ENCODE results near the gene GPX6.
A peak's percentile ranks its signal among the peaks of the same experiment; 100 is the strongest.
"Not testable (repeated sequence)": the region's sequence is repeated elsewhere in the genome, so short reads cannot be mapped to it uniquely, and the experiment has no call there.

Gene GPX6

DNA sequence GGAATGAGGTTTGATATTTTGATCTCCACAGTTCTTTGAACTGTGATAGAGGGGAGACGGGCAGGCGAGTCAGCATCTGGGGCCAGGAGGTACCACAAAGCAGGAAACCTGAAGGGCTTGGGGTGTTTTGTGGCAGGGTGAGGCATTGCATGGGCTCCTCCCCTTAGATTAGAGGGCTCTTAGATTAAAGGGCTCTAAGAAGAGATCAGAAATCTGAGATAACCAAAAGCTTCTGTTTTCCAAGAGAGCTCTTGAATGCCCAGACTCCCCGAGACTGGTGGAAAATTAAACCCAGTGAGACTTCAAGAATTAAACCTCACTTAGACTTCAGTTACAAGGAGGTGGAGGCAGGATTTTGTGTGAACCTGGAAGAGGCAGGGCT is 7.6 kb upstream of the GPX6 start:
- DNase-seq (ENCODE audit: low read depth), result no peak

DNA sequence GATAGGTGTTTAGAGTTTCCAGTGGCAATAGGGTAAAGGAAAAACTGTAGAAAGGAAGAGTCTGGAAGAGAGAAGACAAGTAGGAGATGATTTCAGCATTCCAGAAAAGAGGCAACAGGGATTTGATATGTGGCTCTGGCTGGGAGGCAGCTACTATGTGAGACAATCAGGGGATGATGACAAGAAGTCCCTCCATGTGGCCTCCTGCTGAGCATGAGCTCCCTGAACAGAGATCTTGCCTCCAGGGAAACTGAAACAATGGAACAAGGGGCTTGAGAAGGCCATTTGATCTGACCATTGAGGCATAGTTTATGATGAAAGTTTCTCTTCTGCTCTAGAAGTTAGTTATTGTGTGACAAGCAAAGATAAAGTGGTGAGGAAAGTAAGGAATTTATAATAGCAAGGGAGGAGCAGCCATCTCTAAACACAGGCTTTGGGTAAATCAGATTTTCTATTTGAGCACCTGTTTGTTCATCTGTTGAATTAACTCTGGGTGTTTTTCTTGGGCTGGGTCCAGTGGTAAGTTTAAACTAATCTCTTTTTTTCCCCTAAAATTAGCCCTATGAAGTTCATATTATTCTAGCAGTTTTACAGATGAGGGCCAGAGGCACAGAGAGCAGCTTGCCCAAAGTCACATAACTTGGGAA is 7.1 kb upstream of the GPX6 start:
- no peak for DNase-seq (ENCODE audit: low read depth)

DNA sequence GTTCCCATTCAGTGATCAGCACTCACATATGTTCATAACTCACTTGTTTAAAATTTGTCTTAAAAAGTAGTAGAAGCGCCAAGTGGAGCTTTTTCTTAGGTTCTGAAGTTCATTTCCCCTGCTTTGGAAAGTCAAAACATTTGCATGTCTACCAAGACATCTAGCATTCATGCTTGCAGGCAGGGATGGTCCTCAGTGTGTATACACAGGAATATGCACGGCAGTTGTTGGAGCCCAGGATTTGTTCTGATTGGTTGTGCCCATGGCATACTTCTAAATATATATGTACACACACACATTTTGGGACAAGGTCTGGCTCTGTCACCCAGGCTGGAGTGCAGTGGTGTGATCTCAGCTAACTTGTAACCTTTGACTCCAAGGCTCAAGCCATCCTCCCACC is 2.4 kb upstream of the GPX6 start:
- no peak for DNase-seq (ENCODE audit: low read depth)

DNA sequence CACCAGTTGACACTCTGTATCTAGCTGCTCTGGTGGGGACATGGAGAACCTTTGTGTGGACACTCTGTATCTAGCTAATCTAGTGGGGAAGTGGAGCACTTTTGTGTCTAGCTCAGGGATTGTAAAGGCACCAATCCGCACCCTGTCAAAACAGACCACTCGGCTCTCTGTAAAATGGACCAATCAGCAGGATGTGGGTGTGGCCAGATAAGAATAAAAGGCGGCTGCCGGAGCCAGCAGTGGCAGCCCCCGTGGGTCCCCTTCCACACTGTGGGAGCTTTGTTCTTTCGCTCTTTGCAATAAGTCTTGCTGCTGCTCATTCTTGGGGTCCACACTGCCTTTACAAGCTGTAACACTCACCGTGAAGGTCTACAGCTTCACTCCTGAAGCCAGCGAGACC is 3.2 kb downstream of the GPX6 start:
- not testable (repeated sequence) for DNase-seq (ENCODE audit: low read depth)

DNA sequence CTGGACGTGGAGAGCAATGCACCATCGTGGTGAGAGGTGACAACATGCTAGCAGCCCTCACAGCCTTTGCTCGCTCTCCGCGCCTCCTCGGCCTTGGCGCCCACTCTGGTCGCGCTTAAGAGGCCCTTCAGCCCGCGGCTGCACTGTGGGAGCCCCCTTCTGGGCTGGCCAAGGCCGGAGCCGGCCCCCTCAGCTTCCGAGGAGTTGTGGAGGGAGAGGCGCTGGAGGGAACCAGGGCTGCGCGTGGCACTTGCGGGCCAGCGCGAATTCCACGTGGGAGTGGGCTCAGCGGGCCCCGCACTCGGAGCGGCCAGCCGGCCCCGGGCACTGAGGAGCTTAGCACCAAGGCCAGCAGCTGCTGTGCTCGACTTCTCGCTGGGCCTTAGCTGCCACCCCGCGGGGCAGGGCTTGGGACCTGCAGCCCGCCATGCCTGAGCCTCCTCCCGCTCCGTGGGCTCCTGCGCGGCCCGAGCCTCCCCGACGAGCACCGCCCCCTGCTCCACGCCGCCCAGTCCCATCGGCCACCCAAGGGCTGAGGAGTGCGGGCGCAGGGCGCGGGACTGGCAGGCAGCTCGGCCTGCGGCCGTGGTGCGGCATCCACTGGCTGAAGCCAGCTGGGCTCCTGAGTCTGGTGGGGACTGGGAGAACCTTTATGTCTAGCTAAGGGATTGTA is 3.8 kb downstream of the GPX6 start:
- DNase-seq (ENCODE audit: low read depth), result no peak

DNA sequence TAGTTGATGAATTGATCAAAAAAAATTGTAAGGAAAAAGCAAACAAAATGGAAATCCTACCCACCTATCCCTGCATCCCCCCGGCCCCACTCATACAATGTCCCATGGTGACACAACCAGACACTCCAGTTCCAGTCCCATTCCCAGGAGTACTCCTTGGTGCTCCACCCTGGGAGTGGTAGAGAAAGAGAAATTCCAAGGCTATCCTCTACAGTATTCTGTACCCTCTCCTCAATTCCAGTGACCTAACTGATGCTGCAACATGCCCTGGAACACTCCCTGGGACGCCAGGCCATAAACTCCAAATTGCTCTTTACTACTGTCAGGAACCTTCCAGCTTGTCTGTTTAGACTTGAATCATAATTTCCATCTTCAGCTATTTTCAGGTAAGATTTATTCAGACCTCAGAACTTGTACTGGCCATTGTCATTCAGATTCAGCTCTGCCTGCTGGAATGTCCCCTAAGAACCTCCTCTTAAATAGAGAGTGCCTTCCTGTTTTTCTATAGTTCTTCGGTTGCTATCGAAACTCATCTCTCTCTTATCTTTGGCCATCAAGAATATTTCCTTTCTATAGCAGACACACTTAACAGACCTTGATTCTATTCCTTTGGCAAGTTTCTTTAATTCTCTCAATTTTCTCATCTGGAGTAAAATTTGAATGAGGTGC is 8.7 kb downstream of the GPX6 start:
- no peak for DNase-seq (ENCODE audit: low read depth)

DNA sequence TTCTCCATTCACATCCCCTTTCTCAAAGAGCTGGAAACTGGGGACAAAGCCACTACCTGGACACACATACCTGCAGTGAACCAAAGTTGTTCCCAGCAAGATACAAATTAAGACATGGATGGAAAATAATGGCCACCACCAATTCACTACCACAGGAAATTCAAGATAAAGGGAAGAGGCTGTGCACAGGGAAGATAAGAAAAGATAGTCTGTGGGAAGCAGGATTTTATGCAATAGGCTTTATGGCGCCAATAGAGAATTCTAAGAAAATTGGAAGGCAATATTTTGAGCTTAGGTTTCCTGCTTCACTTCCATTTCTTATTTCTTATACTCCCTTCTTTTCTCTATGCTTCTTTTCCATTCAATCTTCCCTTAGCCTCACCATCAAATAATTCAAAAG is 9.9 kb downstream of the GPX6 start:
- DNase-seq (ENCODE audit: low read depth), result no peak

DNA sequence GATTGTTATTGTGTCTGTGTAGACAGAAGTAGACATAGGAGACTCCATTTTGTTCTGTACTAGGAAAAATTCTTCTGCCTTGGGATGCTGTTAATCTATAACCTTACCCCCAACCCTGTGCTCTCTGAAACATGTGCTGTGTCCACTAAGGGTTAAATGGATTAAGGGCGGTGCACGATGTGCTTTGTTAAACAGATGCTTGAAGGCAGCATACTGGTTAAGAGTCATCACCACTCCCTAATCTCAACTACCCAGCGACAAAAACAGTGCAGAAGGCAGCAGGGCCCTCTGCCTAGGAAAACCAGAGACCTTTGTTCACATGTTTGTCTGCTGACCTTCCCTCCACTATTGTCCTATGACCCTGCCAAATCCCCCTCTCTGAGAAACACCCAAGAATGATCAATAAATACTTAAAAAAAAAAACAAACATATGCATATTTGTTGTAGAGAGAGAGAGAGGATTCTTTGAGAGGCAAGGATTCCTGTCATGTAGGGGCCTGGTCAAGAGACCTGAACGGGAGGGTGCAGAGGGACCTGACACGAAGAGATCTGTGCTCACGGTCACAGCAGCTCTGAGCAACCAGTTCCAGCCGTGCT is 12.8 kb downstream of the GPX6 start:
- not testable (repeated sequence) for DNase-seq (ENCODE audit: low read depth)

DNA sequence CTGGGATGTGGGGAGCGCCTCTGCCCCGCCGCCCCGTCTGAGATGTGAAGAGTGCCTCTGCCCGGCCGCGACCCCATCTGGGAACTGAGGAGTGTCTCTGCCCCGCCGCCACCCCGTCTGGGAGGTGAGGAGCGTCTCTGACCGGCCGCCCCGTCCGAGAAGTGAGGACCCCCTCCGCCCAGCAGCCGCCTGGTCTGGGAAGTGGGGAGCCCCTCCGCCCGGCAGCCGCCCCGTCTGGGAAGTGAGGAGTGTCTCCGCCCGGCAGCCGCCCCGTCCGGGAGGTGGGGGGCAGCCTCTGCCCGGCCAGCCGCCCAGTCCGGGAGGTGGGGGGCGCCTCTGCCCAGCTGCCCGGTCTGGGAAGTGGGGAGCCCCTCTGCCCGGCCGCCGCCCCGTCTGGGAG is 13.5 kb downstream of the GPX6 start:
- DNase-seq (ENCODE audit: low read depth), result not testable (repeated sequence)

DNA sequence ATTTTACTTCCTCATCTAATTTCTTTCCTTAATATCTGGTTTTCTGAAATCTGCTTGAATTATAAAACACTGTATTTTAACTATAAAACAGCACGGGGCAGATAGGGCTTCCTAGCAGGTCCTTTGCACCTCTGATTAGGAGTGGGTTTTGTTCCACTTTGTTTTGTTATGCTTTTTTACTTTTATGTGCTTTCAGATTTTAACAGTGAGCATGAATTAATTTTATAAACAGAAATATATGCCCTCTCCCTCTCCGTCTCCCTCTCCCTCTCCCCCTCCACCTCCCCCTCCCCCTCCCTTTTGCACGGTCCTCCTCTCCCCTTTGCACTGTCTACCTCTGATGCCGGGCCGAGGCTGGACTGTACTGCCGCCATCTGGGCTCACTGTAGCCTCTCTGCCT is 14.3 kb downstream of the GPX6 start:
- DNase-seq (ENCODE audit: low read depth), result no peak

DNA sequence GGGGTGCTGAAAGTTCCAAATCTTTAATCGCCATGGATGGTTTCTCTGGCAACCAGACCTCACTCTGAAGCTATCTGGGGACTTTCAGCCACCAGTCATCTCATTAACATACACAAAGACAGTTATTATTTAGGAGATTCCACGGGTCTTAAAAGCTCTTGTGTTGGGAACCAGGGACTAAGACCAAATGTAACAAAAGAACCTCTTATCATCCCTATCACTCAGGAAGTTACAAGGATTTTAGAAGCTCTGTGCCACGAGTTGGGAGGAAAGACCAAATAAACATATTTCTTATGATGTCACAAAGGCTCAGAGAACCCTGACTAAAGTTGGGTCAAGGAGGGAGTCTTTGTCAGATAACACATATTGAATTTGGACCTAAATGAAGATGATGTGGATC is 17.7 kb downstream of the GPX6 start:
- no peak for DNase-seq (ENCODE audit: low read depth)

DNA sequence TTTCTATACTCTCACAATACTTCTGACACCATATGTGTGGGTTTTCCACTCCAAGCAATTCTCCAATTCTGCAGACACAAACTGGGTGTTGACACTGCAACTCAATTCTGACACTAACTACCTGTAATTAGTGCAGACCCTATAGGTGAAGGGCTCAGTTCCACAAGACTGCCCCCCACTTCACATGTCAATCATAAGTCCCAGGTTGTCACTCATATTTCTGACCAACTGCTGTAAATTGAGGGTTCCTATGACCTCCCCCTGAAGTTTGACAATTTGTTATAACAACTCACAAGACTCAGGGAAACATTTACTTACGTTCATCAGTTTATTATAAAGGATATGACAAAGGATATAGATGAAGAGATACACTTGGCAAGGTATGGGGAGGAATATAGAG is 18.3 kb downstream of the GPX6 start:
- no peak for DNase-seq (ENCODE audit: low read depth)

DNA sequence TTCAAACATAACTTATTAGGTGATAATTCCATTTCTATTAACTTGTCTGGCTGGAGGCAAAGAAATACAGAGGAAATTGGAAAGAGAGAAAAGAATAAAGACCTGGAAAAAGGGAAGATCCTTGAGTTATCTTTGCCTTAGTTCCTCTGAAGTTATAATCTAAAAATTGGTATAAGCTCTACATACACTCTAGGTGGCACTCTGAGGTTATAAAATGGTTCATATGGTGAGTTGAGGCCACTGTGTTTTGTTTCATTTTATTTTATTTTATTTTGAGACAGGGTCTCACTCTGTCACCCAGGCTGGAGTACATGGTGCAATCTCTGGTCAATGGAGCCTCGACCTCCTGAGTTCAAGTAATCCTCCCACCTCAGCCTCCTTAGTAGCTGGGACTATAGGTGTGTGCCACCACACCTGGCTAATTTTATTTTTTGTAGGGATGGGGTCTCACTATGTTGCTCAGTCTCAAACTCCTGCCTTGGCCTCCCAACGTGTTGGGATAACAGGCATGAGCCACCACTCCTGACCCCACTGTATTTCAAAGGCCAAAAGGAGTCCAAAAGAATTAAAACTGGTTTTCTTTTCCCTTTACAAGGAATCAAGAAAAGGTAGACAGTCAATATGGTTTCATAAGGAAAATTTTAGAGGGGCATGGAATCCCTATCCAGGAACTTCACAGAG is 19.4 kb downstream of the GPX6 start:
- DNase-seq (ENCODE audit: low read depth), result peak; percentile 9

DNA sequence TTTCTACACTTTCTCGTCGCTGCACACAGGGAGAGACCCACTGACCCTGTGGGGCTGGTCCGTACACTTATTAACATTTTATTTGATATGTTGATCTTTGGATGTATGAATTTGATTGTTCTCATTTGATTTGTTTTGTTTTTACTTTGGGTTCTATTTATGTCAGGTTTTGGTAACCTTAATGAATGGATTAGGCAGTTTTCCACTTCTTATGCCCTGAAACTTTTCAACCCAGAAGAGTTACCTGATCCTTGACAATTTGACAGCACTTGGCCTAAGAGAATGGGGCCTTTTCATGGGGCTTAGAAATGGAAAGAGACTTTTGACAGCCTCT is 23.6 kb downstream of the GPX6 start:
- DNase-seq (ENCODE audit: low read depth), result no peak

DNA sequence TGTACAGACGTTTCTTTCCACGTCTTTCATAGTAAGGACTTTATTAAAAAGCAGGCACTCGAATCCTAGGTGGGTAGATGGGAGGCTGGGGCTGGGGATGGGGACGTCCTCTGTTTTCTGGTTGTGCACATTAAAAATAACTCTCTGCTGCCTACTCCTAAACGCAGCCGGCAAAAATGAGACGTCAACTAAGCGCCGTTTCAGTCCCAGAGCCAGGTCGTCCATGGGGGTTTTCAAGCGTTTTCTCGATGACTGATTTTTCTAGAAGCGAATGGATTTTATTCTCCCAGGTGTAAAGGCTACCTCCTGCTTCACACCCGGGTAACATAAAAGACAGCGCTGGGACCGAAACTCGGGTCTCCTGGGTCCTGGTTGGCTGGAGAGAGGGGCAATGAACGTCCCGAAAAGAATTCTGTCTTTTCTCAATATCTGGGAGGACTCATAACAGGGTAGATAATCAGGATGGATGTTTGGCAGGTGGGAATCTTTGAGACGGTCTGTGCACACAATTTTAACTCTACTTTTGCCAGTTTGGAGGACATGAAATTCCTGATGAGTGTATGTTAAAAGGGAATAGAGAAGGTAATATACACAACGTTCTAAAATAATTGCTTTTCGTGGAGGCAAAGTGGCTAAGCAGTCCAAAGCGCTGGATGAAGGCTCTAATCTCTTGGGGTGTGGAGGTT is 25.2 kb downstream of the GPX6 start:
- DNase-seq (ENCODE audit: low read depth), result peak; percentile 28

DNA sequence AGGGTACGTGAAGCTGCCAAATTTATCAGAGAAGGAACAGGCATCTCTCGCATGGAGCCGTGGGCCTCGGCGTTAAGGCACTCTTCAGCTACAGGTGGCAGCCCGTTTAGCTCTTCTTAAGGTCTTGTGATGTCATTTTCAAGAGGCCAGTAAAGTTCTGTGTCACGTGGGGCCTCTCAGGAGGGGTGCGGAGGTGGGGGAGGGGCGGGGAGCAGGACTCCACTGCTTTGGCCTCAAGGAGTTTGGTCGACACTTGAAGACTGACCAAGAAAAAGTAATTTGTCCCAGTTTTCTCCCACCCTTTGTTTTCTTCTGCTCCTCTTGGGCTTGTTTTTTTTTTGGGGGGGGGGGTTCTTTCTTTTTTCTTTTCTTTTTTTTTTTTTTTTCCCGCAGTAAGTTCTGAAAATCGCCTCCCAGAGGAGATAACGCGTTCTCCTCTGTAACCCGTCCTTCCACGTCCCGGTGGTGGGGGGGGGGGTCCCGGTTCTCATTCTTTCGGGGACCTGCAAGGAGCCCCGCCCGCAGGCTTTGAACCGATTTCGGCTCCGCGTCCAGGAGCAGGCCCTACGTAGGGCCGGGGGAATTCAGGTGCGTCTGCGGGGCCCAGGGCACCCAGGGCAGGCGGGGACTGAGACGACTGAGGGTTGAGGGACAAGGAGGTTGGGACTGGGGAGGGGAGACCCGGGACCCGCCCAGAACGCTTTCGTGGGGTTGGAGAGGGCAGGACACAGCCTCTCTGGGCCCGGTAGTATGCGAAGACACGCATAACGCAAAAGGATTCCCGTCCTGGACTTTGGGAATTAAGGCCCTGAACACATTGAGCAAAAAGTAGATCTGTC is 26.0 kb downstream of the GPX6 start:
- DNase-seq (ENCODE audit: low read depth), result peak; percentile 85

DNA sequence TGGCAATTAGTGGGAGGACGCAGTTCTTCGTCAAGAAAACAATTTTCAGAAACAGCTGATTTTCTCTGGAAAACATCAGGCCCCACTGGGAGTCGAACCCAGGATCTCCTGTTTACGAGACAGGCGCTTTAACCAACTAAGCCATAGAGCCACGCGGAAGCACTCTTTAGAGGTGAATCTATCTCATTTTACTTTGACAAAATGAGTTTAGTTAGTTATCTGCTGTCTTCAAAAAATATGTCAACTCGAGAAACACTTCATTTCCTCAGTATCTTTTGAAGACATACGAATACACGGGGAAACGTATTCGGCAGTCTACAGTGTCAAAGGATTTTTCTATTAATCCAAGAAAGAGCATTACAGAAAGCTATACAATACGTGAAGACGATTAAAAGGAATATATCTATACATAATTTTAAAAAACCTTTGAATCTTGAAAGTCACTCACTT is 26.7 kb downstream of the GPX6 start:
- peak; percentile 75 for DNase-seq (ENCODE audit: low read depth)

DNA sequence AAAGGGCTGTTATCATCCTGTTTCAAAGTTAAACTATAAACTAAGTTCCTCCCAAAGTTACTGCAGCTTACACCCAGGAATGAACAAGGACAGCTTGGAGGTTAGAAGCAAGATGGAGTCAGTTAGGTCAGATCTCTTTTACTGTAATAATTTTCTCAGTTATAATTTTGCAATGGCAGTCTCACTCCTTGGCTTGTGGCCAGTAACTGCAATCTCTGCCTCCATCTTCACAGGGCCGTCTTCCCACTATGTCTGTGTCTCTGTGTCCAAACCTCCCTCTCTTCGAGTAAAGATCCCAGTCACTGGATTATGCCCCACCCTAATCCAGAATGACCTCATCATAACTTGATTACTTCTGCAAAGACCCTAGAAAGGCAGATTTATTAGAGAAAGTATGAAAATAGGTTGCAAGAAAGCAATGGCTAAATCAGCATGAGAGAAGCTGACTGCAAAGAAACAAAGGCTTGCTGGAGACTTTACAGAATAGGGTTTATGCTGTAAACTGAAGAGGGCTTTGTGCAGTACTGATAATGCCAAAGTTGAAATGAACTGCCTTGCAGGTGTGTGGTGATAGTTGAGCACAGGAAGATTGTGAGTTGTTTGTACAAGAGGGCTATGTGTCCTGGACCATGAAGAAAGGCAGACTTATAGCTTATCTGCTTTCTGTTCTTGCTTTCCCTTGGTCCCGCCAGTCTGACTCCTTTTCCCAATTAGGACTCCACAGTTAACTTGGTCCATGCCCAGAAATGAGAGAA is 28.4 kb downstream of the GPX6 start:
- no peak for DNase-seq (ENCODE audit: low read depth)

DNA sequence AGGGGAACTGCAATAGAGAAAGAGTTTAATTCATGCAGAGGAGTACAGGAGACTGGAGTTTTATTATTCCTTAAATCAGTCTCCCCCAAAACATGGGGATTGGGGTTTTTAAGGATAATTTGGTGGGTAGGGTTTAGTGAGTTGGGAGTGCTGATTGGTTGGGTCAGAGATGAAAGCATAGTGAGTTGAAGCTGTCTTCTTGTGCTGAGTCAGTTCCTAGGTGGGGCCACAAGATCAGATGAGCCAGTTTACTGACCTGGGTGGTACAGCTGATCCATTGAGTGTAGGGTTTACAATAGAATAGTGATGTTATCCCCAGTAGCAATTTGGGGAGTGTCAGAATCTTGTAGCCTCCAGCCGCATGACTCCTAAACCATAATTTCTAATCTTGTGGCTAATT is 29.1 kb downstream of the GPX6 start:
- DNase-seq (ENCODE audit: low read depth), result no peak

DNA sequence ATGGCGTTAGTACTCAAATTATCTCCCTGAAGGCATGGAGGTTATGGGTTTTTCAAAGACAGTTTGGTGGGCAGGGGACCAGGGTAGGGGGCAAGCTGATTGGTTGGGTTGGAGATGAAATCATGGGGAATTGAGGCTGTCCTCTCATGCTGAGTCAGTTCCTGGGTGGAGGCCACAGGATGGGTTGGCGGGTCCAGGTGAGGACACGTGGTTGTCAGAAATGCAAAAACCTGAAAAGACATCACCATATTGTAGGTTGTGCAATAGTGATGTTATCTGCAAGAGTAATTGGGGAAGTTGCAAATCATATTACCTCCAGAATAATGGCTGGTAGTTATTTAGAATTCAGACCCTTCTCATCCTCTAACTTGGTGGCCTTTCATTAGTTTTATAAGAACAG is 30.1 kb downstream of the GPX6 start:
- no peak for DNase-seq (ENCODE audit: low read depth)
